Stimulated activated CD8-positive, alpha-beta memory T cell treated with anti-CD3 and anti-CD28 coated beads, Interleukin-4, amount 100 ng/mL, for 24 hours (primary cell): ENCODE data around the gene NLRP14.

Experiments used
- DNase-seq: peaks from one replicate; pipeline ENCODE4 v3.0.0-alpha.2; 2020; ENCODE audit warnings: low read depth

Gene NLRP14, protein sequence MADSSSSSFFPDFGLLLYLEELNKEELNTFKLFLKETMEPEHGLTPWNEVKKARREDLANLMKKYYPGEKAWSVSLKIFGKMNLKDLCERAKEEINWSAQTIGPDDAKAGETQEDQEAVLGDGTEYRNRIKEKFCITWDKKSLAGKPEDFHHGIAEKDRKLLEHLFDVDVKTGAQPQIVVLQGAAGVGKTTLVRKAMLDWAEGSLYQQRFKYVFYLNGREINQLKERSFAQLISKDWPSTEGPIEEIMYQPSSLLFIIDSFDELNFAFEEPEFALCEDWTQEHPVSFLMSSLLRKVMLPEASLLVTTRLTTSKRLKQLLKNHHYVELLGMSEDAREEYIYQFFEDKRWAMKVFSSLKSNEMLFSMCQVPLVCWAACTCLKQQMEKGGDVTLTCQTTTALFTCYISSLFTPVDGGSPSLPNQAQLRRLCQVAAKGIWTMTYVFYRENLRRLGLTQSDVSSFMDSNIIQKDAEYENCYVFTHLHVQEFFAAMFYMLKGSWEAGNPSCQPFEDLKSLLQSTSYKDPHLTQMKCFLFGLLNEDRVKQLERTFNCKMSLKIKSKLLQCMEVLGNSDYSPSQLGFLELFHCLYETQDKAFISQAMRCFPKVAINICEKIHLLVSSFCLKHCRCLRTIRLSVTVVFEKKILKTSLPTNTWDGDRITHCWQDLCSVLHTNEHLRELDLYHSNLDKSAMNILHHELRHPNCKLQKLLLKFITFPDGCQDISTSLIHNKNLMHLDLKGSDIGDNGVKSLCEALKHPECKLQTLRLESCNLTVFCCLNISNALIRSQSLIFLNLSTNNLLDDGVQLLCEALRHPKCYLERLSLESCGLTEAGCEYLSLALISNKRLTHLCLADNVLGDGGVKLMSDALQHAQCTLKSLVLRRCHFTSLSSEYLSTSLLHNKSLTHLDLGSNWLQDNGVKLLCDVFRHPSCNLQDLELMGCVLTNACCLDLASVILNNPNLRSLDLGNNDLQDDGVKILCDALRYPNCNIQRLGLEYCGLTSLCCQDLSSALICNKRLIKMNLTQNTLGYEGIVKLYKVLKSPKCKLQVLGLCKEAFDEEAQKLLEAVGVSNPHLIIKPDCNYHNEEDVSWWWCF

GRCh38 chr11:7020183-7020917 lies at the start of gene NLRP14, which contains the start of gene ZNF214:
Gene NLRP14, plus strand, starts transcription at chr11:7020479. Its CDS starts 18,108 bp downstream, at chr11:7038587.
Gene ZNF214, minus strand, starts transcription at chr11:7020346. Its CDS starts 17,511 bp downstream, at chr11:7002835.
- no peak for DNase-seq

- DNase-seq, result no peak
Measured at GRCh38 chr11:6979365-6979764, 40.9 kb upstream of the NLRP14 start.

DNA sequence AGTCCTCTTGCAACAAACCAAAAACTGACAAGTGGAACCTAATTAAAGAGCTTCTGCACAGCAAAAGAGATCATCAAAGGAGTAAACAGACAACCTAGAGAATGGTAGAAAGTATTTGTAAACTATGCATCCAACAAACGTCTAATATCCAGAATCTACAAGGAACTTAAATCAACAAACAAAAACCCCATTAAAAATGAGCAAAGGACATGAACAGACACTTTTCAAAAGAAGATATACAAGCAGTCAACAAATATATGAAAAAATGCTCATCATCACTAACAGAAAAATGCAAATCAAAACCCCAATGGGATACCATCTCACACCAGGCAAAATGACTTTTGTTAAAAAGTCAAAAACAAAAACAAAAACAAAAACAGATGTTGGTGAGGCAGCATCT lies 33.8 kb upstream of the NLRP14 start:
- no peak for DNase-seq

- DNase-seq, result no peak
Measured at GRCh38 chr11:6988506-6988905, 31.8 kb upstream of the NLRP14 start.

DNA sequence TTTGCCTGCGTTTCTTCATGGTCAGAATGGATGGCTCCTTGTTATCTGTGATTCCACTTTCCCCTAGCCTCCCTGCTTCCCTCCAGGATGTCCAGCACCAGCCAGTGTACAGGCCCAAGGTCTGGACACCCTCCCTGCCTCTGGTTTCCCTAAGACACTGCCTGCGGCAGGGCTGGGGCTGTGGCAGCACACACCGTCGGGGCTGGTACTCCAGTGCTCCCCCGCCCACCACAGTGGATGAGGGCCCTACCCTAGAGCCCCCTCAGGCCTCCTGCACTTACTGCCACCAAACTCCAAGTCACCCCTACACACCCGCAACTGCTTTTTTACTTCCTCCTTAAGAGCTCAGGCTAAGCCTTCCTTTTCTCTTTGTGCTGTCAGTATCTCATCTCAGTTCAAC lies 29.1 kb upstream of the NLRP14 start:
- DNase-seq, result no peak

GRCh38 chr11:6992026-6992425 lies 28.3 kb upstream of the NLRP14 start:
- no peak for DNase-seq

DNA sequence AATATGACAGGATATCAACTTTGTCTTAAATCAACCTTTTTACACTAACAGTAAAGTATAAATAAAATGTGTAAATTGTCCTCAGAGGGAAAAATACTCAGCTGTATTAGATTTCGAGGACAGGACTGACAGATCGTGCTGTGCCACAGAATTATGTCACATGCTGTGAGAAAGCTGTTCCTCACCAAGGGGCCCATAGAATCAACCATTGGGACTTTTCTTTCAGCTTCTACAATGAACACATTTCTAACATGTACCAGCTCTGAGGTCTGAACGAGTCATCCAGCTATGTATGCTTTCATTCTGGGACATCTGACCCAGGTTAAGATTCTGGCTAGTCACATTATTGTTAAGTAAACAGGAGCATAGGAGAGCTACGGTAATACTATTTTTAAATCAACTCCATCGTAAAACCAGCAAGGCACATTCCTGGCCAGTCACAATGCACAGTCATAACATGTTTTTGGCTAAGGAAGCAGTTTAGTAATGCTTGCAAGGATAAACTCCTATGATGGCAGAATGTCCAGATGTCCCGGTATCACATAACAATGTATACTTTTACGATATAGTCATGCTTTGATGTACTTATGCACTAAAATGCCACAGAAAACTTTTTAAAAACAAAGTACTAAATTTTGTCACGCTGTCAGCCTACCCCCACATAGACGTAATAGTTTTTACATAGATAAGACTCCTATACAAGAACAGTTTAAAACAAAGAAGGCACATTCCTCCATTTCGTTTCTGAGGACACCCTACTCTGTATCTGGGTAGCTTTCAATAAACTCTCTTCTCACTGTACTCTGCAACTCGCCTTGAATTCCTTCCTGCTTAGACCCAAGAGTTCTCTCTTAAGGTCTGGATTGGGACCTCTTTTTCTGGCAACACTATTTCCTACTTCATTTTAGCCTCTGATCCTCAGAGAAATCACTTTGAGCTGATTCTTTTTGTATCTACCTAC lies 27.5 kb upstream of the NLRP14 start:
- no peak for DNase-seq

GRCh38 chr11:6995703-6996102 lies 24.6 kb upstream of the NLRP14 start:
- no peak for DNase-seq

DNA sequence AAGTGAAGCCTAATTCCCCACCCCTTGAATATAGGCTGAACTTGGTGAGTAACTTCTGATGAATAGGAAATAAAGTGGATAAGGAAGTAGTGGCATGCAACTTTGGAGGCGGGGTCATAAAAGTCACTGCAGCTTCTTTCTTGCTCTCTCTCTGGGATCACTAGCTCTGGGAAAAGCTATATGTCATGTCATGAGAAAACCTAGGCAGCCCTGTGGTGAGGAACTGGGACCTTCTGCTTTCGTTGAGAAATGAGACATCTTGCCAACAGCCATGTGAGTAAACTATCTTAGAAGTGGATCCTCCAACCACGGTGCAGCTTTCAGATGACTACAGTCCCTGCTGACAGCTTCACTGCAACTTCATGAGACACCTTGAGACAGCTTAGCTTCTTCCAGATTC lies 15.8 kb upstream of the NLRP14 start:
- no peak for DNase-seq

DNA sequence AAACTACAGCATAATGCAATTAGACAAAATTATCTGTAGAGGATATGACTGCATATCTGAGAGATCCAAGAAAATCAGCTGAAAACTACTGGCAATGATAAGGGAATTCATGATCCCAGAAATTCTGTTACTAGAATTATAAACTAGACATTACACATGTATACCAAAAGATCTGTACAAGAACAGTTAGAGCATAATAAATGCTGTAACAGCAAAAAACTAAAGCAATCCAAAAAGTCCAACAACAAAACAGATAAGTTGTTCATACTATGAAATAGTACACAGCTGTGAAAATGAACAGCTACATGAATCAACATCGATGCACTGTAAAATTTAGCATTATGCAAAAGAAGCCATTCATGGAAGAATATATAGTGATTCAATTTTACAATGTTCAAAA lies 6.2 kb upstream of the NLRP14 start:
- no peak for DNase-seq

GRCh38 chr11:7016011-7016410 lies 4.3 kb upstream of the NLRP14 start:
- DNase-seq, result no peak

GRCh38 chr11:7019500-7020182 lies 638 bp upstream of the NLRP14 start:
- DNase-seq, result no peak

DNA sequence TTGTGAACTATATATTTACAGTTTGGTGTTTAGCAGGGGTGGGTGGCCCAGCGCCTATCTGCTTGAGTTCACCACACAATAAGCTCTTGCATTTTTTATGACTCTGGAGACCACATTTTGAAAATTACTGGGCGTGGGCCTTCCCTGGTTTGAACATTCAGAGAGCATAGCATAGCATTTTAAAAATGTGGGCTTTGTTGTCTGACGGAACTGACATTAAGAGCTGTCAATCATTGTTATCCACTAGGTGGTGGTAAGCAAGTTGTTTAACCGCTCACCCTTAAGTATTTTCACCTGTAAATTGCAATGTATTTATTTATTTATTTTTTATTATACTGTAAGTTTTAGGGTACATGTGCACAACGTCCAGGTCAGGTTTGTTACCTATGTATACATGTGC lies 1.0 kb downstream of the NLRP14 start:
- no peak for DNase-seq

DNA sequence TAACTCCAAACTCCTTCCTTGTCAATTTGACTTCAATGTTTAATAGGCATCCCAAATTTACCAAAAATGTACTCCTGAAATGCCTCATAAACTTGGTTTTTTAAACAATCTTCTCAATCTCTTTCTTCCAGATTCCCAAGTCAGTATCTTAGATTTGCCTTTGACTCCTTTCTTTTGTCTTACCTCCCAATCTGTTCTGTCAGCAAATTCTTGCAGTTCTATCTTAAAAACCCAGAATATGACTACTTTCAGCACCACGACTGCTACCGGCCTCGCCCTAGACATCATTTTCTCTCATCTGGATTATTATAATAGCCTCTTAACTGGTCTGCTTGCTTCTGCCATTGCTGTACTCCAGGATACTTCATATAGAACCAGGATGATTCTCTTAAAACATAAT lies 7.9 kb downstream of the NLRP14 start:
- no peak for DNase-seq

DNA sequence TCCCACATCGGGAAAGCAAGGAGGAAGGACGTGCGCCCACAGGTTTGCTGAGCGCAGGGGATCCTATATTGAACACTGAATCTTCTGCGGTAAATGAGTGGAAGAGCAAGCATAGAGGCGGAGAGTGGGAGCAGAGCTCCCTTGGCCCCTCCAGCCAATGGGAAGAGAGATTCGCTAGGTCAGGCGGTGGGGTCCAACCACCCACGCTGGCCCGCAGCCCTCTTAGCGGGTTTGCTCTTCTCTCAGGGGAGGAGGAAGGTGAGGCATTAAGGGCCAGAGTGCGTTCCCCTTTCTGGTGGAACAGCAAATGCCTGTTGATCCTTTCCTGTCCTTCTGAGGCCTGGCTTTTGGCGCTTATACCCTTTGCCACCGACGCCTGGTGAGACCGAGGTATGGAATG lies 10.6 kb downstream of the NLRP14 start:
- DNase-seq, result no peak

- no peak for DNase-seq
Measured at GRCh38 chr11:7031471-7031871, 11.2 kb downstream of the NLRP14 start.

- DNase-seq, result no peak
Measured at GRCh38 chr11:7032692-7033091, 12.4 kb downstream of the NLRP14 start.

GRCh38 chr11:7034019-7034418 lies 13.7 kb downstream of the NLRP14 start:
- no peak for DNase-seq

DNA sequence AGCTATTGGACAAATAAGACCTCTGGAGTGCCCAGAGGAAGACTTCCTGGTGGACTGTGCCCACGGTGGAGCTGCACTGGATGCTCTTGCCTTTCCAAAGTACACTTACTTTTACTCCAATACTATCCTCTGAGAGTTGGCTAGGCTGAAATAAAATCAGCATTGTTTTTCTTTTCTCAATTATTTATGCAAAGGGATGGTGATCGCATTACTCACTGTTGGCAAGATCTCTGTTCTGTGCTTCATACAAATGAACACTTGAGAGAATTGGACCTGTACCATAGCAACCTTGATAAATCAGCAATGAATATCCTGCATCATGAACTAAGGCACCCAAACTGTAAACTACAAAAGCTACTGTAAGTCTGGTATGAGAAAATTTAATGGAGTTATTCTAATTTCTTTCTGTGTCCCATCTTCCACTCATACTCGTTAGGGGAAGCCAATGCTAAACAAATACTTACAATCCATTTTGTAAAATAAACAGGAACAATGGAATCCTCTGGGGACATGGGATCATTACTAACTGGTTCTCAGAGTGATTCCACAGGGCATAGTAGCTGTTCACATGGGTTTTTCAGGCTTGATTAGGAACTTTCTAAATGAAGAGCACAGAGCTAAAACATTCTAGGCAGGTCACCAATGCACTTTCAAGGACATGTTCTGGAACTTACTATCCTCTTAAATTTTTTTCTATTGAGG lies 26.3 kb downstream of the NLRP14 start:
- no peak for DNase-seq

GRCh38 chr11:7050191-7050590 lies 29.9 kb downstream of the NLRP14 start:
- DNase-seq, result no peak
